NCI-H1105 treated with DMSO at 0.1 percent for 48 hours (cell line): Measurements from ENCODE around the gene PNPLA1.

Source experiments
- DNase-seq: peaks from one replicate; lab custom pipeline; 2025; lab: John Stamatoyannopoulos, UW

Gene PNPLA1

DNA sequence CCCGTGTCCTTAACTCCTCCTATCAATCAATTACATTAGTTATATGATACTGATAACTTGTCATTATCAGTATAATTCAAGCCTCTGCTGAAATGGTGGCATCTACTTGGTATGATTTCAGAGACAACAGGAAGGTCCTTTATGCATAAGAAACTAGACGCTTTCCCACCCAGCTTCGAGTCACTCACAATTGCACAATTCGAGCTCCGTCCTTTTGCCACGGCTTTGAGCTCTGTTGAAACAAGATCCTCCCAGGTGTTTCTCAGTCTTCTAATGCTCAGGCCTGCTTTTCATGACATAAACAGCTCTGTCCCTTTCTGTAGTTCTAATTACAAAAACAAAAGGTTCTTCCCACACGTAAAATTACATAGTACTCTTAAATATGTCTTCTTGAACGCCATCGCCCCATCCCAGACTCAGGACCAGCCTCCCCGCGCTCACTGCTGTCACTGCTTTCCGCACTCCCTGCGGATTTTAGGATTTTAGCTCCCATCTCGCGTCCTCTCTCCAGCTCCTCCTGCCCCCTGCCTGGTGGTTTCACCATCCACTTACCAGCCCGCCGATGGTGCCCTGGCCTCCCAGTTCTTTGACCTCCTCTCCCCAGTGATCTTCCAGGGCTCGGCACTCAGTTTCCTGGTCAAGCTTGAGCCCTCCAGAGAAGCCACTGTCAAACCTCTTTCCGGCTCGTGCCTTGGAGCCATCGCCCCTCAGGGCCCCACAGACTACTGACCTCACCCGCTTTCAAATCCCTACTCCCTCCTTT is 23.2 kb upstream of the PNPLA1 start:
- no peak for DNase-seq

DNA sequence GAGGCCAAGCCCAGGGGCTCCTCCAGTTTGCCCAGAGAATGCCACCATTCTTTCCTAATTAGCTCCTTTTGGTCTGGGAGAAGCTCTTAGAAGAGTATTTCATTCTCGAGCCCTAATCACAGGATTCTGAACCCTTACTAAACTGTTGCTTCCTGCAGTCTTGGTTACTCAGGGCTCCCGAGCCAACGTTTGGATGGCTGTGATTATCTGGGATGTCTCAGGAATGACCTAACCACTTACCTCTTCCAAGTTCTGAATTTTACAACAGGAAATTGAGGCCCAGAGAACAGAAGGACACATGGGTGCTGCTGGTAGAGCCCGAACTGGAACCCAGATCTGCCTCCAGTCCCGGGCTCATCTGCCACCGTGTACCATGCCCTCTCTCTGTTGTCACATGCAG is 22.2 kb upstream of the PNPLA1 start:
- no peak for DNase-seq

GRCh38 chr6:36248980-36249379 is 20.9 kb upstream of the PNPLA1 start:
- no peak for DNase-seq

DNA sequence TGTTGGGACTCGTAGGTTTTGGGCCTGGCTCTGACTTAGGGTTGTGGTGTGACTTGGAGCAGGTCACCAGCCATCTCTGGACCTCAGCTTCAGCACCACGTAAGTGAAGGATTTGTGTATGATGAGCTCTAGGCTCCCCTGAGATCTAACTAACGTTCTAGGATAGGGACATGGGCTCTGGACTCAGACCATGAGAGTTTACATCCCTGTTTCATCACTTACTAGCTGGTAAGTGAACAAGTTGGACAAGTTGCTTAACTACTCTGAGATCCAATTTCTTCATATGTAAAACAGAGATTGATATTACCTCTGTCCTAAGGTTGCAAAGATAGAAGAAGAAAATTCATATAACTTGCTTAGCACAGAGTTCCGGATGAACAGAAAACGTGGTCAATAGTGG is 20.3 kb upstream of the PNPLA1 start:
- DNase-seq: no peak

- no peak for DNase-seq
Observed at GRCh38 chr6:36252005-36252404, 17.9 kb upstream of the PNPLA1 start.

DNA sequence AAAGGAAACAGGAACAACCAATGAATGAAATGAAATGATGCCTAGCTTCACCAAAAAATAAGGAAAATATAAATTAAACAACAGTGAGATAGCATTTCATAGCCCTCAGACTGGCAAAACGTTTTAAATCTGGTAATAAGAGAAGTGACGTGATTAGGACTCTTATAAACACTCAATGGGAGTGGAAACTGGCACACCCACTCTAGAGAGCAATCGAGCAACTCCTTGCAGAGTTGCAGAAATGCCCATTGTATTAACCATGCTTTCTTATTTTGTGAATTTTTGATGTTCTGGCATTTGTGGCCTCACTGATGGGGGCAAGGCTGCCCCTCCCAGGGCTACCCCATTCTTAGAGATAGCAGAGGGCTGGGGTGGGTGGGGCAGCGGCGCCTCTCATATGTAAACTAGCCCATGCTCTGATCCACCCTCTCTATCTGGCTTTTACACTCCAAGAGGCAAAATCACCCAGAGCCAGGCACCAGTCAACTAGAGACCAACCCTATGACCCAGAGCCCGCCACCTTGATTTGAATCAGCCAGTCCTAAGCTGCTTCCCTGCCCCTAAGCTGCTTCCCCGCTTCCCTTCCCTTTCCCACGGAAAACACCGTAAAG is 6.4 kb upstream of the PNPLA1 start:
- DNase-seq: no peak

- DNase-seq: no peak
Observed at GRCh38 chr6:36265744-36266143, 4.1 kb upstream of the PNPLA1 start.

DNA sequence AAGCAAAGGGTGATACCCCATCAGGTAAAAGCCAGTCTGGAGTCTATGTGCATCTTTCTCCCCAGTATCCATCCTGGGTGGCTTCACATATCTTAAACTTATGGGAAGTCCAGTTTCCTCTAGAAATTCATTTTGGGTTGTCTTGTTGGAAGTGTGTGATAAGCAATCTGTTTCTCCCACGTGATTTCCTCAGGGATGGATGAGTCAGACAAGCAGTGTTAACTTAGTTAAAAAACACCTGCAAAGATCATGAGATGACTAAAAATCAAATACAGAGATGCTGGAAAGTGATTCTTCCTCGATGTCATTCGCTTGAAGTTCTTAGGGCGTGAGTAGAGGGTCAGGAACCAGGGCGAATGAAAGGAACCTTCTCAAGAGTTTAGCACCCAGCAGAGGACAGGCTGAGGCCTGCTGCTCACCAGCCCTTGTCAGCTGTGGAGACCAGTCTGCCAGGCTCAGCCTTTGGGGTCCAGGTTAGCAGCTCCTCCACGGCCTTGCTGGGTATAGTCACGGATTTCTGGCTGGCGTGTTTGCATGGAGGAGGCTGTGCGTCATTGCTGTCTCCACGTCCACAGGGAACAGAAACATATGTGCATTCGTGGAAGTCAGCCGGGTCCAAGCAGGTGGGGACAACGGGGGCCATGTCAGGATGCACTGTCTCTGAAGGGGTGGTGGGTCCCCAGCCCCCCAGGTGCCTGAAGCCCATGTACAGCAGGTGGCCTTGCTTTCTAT is 2.8 kb upstream of the PNPLA1 start:
- no peak for DNase-seq

DNA sequence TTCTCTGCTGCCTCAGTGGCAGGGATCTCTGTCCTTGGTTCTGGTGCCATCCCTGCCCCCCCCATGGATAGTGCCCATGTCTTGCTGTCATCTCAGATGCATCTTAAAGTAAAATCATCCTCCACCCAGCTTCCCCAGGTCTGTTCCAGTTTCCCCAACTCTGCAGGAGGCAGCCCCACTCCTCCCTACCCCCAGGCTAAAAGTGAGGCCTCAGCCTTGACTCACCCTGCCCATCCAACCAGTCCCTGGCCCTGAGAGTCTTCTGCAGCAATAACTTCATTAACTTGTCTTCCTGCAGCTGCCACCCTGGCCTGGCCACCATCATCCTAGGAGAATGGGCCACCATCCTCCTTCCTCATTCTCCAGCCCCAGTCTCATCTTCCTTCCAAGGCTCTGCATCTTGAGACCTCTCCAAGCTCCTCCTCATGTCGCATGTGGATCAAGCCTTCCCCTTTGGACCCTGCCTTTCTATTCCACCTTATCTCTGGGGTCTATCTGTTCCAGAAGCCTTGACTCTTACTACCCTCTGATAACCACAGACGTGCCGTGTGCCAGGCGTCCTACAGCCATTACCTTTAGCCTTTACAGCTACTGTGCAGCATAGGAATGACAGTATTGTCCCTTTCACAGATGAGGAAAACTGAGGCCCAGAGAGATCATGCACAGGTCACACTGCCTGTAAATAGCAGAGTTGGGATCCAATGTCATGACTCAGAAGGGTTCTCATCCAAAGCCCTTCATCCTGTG is 2.0 kb upstream of the PNPLA1 start:
- no peak for DNase-seq

DNA sequence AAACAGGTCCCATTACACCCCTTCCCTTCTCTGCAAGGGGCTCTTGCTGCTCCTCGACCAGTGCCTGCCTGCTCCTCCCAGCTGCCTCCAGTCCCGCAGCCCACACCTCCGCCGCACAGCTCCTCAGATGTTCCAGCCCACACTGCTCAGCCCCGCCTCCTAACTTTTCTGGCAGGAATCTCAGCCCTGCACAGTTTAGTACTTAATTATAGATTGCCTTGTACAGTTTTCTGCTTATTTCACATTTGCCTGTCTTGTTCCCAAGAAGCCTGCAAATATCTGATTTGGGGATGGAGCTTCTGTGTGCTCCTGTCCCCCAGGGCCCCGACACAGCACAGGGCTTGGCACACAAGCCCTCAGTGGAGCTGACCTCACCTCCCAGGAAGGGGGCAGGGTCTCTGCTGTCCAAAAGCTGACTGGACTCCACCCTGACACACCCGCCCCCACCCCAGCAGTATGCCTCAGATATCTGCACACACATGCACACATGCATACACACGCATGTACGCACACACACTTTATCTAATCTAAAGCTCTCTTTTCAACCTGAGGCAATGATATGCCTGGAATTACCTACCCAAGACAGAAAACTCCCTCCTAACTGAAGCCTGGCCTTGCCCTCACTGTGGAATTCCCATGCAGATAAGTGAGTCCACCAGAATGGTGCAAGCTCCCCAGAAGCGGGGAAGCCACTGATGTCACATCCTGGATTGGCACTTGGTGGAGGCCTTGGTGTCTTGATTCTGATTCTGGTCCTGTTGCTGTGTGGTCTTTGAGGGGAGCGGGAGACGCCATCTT is 1.2 kb upstream of the PNPLA1 start:
- no peak for DNase-seq

DNA sequence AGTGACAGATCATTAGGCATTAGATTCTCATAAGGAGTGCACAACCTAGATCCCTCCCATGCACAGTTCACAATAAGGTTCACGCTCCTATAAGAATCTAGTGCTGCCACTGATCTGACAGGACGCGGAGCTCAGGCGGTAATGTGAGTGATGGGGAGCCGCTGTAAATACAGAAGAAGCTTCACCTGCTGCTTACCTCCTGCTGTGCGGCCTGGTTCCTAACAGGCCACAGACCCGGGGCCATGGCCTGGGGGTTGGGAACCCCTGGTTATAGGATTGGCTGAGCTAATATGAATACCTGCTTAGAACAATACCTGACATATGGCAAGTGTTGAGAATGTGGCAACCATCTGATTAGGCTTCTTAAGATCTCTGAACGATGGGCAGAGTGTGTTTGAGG is 2.4 kb downstream of the PNPLA1 start:
- no peak for DNase-seq

DNA sequence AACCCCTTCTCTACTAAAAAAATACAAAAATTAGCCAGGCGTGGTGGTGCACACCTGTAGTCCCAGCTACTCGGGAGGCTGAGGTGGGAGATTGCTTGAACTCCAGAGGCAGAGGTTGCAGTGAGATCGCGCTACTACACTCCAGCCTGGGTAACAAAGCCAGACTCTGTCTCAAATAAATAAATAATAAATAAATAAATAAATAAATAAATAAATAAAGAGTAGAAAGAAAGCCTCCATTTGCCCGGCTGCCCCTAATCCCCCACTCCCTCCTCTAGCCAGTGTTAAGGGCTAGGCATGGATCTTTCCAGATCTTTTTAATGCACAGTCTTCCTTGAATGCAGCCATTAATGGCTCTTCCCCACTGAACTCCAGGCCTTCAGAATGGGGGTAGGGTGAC is 3.2 kb downstream of the PNPLA1 start:
- DNase-seq: no peak

GRCh38 chr6:36273802-36274514 is 4.1 kb downstream of the PNPLA1 start:
- no peak for DNase-seq

GRCh38 chr6:36276581-36277536 is 7.0 kb downstream of the PNPLA1 start:
- DNase-seq: no peak

DNA sequence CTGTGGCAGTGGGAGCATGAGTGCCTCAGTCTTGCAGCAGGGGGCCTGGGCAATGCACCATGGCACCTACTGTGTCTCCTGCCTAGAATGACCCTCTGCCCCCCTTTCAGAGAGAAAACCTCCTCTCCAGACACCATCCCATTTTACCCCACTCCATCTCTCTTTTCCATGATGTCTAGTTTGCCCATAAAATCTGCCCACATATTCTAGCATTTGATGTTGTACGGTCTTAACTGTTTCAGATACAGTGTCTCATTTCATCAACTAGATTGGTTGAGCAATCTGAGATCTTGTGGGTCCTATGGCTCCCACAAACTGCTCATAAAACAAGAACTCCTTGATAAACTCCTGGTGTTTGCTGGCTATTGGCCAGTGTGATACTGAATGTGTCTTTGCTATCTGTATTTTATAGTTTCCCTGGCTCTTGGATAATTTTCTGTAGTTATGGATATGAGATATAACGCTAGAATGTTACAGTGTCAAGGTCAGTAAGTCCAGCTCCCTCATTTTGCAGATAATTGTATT is 8.1 kb downstream of the PNPLA1 start:
- DNase-seq: no peak

GRCh38 chr6:36280467-36280866 is 10.6 kb downstream of the PNPLA1 start:
- no peak for DNase-seq

DNA sequence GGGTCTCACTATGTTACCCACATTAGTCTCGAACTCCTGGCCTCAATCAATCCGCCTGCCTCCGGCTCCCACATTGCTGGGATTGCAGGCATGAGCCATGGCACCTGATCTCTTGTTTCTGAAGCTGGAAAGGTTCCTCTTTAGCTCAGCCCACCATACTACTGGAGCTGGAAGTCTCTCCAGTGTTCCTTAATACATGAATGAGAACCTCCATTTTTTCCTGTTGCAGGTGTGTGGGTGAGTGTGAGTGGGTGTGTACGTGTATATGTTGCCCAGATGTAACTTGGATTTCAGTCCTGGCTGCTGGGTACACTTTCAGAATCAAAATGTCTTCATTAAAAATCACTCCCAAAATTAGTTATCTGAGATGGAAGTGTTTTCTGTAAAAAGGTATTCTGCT is 11.1 kb downstream of the PNPLA1 start:
- no peak for DNase-seq

GRCh38 chr6:36283608-36284007 is 13.7 kb downstream of the PNPLA1 start:
- no peak for DNase-seq

DNA sequence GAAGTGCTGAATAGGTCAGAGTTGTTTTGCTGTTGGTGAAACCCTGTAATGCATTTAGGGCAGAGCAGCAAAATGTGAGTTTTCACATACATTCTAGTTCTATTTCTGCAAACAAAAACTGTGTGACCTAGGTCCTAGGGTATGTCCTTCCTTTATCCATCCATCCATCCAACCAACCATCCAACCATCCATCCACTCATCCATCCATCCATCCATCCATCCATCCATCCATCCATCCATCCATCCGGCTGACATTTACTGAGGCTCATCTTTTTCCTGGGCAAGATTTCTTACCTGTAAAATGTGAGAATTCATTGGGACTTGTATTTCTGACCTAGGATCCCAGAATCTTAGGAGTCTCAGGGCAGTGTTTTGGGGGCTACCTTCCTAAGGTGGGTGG is 14.5 kb downstream of the PNPLA1 start:
- no peak for DNase-seq
